Suprapubic skin (tissue), 2 donors: ENCODE results near the gene ASIC4.

Experiments
- EP300 ChIP-seq: sonication (generic); formaldehyde crosslinking; IDR thresholded peaks from one replicate; pipeline ENCODE4 v1.6.1; 2017; ENCODE audit warnings: antibody characterized with exemption
- POLR2A ChIP-seq, 2 donors: fragments of 450-650 bp; IDR thresholded peaks; one replicate each; pipeline ENCODE4 v1.6.1; 2017; ENCODE audit warnings: antibody characterized with exemption in 2 of 2, mild to moderate bottlenecking in 2 of 2, moderate library complexity in 2 of 2

- no peak for TF ChIP-seq POLR2A (IDR thresholded peaks at IDR 0.05)
- TF ChIP-seq EP300 = no peak
Measured at GRCh38 chr2:219569635-219570034, 55.4 kb downstream of the ASIC4 start.
